ENCODE measurements around the gene HOXC5.
"Not testable (repeated sequence)": the region's sequence is repeated elsewhere in the genome, so short reads cannot be mapped to it uniquely, and the experiment has no call there.

The HOXC5 gene

DNA sequence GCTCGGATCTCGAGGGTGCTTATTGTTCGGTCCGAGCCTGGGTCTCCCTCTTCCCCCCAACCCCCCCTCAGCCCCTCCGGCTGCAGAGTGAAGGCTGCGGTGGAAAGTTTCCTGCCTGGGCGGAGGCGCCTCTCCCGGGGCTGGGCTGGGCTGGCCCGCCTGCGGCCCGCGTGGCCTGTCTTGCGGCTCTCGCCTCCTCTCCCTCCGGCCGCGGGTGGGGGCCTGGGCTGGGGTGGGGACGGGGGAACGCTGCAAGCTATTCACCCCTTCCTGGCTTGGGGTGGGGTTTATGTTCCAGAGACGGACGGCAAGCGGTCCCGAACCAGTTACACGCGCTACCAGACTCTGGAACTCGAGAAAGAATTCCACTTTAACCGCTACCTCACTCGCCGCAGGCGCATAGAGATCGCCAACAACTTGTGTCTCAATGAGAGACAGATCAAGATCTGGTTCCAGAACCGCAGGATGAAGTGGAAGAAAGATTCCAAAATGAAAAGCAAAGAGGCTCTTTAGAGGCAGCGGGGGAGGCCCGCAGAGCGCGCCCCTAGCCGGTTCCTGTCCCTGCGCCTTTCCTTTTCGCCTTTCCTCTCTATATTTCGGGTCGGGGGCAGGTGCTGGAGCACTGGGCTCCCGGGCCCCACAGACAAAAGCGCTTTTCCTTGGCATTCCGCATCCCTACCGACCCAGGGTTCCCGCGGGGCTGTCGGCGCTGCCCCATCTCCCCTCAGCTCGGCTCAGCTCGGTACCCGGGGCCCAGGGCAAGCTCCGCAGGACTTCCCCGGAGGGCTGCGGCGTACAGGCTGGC lies 1.3 kb downstream of the HOXC5 start:
- no peak for DNase-seq (ENCODE audit: low spot score)

DNA sequence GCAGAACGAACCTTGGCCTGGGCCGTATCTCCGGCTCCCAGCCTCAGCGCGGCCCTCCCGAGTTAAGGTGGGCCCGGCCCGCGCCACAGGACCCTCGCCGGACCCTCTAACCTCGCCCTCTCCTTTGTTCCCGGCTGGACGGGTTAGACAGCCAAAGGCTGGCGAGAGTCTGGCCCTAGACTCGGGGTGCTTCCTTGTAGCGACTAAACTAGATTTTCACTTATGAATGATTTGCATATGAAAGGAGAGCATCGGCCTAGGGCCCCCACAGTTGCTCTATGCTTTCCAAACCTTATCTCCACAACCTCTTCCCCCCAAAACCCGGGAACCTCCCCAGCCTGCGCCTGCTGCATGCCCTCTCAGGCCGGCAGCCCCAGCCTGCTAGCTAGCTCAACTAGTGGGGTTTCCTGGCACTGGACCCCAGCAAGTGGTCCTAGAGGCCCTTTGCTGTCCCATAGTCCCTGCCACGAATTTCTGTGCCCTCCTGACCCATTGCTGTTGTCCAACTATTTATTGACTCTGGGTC lies 2.0 kb downstream of the HOXC5 start:
- no peak for DNase-seq (ENCODE audit: low spot score)

GRCh38 chr12:54035568-54036264 lies 2.9 kb downstream of the HOXC5 start:
- no peak for DNase-seq (ENCODE audit: low spot score)

- DNase-seq (ENCODE audit: low spot score) = no peak
Measured at GRCh38 chr12:54036620-54037359, 3.9 kb downstream of the HOXC5 start.

- DNase-seq (ENCODE audit: low spot score) = no peak
Measured at GRCh38 chr12:54037360-54038283, 4.8 kb downstream of the HOXC5 start.

DNA sequence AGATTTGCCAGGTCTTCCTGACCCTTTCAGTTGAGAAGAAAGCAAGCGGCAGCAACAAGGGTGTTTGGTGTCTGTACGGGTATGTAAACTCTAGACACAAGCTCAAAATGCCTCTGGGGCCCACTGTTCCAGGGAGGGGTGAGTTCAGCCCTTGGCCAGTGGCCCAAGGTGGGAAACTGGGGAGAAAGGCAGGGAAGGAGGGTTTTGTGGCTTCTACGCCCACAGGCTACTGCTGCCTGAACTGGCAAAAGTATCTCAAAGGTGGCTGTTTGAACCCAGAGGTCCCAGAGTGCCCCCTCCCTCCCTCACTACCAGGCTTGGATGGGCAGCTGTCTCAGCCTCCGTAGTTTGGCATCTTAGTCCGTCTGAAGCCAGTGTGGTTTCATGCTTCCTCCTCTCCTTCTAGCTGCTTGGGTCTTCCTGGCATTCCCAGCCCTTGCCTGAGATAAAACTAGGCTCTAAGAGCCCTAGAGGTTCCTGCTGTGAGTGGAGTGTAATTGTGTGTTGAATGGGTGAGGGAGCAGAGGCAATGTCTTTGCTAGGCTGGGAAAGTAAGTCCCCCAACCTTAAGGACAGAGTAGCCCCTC lies 5.5 kb downstream of the HOXC5 start:
- no peak for DNase-seq (ENCODE audit: low spot score)

DNA sequence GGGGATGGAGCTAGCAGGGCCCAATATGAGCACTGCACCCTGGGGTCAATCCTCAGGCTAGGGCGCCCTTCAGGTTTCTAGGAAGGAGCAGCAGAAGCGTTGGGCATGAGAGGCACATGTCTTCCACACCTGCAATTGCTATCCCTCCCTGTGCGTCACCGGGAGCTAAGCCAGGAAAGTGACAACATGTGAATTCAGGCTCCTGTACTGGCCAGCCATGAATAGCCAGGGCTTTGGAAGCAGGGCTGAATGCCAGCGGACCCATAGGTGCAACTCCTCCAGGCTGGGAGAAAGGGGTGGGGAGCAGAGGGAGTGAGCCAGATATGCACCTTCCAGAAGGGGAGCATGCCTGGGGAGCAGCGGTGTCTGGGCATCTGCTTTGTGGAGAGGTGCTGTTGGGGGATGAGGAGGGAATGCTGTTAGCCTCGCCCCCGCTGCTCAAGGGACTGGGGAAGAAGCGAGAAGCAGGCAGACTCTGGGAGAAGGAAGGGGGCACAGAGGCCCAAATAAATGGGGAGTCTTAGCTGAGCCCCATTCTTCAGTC lies 6.1 kb downstream of the HOXC5 start:
- no peak for DNase-seq (ENCODE audit: low spot score)

GRCh38 chr12:54039417-54040147 lies 6.7 kb downstream of the HOXC5 start:
- DNase-seq (ENCODE audit: low spot score) = no peak

DNA sequence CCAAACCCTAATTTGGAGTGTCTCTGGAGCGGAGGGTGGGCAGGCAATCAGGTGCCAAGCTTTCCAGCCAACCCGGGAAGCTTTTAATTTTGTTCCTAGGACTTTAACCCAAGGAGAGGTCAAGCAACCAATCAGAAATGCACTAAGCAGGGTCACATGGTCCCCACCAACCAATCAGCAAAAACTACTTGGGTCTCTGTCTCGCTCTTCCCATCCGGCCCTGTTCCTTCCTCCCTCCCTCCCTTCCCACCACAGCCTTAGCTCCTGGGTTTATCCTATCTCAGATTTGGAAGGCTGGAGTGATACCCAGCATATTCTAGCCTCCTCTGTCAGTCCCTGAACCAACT lies 7.3 kb downstream of the HOXC5 start:
- DNase-seq (ENCODE audit: low spot score) = peak; percentile 68

- DNase-seq (ENCODE audit: low spot score) = no peak
Measured at GRCh38 chr12:54040648-54041047, 7.8 kb downstream of the HOXC5 start.

DNA sequence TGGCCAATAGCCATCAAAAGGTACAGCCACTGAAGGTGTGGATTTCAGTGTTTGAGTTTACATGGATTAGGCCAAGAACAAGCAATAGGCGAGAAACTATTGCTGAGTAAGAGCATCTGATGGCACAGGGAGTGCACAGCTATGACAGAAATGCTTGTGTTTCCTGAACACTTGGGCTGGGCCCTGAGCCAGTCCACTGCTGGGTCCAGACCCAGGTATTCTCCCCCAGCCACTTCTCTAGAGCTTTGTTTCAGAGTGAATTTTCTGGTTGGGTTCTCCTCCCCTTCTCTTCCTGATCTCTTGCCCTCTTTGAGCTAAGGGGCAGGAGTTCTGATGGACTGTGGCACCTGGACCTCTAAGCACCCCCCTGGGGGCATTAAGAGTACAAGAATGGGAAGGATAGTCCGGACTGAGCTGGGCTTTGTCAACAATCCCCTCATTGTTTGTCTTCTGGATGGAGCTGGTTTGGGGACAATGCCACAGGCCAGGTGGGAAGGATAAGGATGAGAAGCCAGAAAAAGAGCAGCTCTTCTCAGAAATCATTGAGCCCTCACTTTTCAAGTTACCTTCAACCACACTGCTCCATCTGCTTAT lies 8.3 kb downstream of the HOXC5 start:
- DNase-seq (ENCODE audit: low spot score) = no peak

- not testable (repeated sequence) for DNase-seq (ENCODE audit: low spot score)
Measured at GRCh38 chr12:54042033-54042432, 9.2 kb downstream of the HOXC5 start.

DNA sequence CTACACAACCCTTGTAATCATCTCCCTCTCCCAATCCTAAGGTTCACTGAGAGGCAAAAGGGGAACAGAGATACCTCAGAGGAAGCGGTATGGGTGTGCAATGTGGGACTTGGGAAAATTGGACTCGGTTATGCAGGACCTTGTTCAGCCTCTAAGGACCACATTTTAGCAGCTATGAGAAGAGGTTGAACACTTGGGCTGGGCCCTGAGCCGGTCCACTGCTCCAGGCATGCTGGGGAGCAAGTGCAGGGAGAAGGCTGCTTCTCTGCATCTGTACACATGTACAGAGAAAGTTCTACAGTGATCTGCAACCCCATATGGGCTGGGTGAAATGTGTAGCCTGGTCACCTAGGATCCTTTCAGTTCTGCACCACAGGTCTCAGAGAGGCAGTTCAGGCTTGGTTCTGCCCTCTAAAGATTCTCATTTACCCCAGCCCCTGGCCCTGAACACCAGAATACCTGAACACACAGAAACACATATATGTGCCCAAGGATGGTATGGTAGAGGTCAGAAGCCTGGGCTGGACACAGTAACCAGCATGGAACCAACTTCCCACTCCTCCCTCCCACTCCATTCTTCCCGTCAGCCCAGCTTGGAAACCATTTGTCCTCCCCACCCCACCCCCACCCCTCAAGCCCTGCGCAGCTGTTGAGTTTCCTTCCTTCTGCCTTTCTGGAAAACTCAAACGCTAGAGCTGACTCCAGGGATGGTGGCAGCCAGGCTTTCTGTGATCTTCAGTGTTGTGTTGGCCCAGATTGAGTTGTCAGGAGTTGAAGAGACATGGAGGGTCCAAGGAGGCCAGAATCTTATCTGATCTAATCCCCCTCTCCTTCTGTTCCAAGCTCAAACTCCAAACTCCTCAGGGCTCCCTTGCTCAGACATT lies 10.4 kb downstream of the HOXC5 start:
- no peak for DNase-seq (ENCODE audit: low spot score)

- no peak for DNase-seq (ENCODE audit: low spot score)
Measured at GRCh38 chr12:54044425-54045103, 11.7 kb downstream of the HOXC5 start.

DNA sequence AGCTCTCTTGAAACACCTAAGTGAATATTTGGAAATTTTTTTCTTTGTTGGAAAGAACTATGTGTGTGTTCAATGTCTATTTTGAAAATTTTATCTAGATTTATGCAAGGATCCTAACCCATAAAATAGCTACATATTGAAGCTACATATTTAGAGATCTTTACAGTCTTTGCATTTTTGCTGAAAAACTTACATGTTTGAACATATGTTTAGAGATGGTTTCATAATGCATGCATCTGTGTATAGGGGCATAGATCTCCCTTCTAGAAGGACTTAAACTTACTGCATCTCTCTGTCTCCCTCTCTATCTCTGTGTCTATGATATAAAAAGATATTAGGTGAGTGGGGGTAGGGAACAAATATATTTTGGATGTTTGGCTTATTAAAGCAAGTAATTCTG lies 12.6 kb downstream of the HOXC5 start:
- DNase-seq (ENCODE audit: low spot score) = no peak

DNA sequence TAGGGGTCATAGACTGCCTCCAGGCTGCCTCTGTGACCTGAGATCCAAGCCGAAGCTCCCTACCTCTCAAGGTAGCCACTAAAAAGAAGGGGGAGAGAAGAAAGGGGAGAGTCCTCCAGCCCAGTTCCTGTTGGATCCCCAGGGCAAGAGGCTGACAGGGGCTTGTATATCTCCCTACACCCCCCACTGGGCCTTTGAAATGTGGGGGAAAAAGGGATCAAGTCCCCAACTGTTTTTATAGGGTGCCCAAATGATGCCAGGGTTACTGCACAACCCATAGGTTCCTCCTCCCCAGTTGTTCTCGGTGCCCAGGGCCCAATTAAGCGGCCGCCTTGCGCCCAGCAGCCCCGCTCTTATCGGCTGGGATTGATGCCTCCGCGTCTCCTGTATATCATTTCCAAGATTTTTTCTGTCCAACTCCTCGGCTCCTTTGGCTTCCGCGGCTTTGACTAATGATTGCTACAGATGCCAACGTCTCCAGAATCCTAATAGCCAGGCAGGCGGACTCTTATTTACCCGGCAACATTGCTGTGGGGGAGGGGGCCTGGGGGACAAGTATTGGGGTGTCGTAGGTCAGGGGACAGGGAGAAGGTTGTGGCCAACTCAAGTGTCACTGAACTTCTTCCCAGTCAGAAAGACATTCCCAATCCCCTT lies 13.1 kb downstream of the HOXC5 start:
- no peak for DNase-seq (ENCODE audit: low spot score)

DNA sequence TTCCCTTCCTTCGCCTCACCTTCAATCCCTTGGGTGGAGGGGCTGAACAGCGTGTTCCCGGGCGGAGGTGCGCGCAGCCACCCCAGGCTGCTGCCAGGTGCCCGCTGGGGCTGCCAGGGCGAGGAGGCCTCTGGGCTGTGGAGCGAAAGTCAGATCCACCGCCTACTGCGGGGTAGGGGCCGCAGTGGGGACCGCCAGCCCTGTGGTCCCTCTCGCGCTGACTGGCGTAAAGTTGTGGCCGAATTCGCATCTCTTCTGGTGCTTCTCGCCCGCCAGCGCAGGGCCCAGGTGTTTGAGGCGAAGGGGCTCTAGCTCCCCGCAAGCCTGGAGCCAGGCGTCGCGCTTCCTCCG lies 13.9 kb downstream of the HOXC5 start:
- no peak for DNase-seq (ENCODE audit: low spot score)

Measured in cerebellar cortex (tissue), 1 donor.